Mesodermal cell (in vitro differentiated cells): Measurements from ENCODE around the gene OTUB1.

Experiments
- H3K27ac ChIP-seq: 2 replicates; pipeline ENCODE4 v1.7.0; 2013; ENCODE audit warnings: mild to moderate bottlenecking, low read depth, low read length, moderate library complexity; ENCODE audit not compliant: severe bottlenecking
- H3K36me3 ChIP-seq: 2 replicates; pipeline ENCODE4 v1.7.1; 2013; ENCODE audit warnings: mild to moderate bottlenecking, low read length, moderate library complexity; ENCODE audit not compliant: control insufficient read depth, insufficient read depth
- H3K4me1 ChIP-seq: one replicate; pipeline ENCODE4 v1.7.1; 2013; ENCODE audit warnings: mild to moderate bottlenecking, low read length; ENCODE audit not compliant: insufficient read depth, control insufficient read depth, poor library complexity, severe bottlenecking
- H3K4me3 ChIP-seq: 2 replicates; pipeline ENCODE4 v1.7.0; 2013; ENCODE audit warnings: low read length, control low read depth, mild to moderate bottlenecking; ENCODE audit not compliant: insufficient read depth, poor library complexity, severe bottlenecking; ENCODE audit errors: extremely low read depth
- H3K9me3 ChIP-seq: 2 replicates; pipeline ENCODE4 v1.7.1; 2013; ENCODE audit warnings: mild to moderate bottlenecking, low read length, moderate library complexity; ENCODE audit not compliant: control insufficient read depth
- WGBS, 2 experiments: methylation state at CpG; one replicate each; pipeline ENCODE4 v1.1.5; 2013; ENCODE audit warnings: missing lambda C conversion rate in 2 of 2; ENCODE audit not compliant: insufficient coverage in 2 of 2; 5-methylcytosine and 5-hydroxymethylcytosine counted together

Gene OTUB1

GRCh38 chr11:63998558-63999348, 12.5 kb downstream of the OTUB1 start:
- Histone ChIP-seq H3K4me3 (no peak overlapping the region), H3K27ac (no peak overlapping the region), H3K9me3 (no peaks in the 10 kb centered on the region), H3K4me1 (peaks cover 11% of the 10 kb centered on the region), H3K36me3 (peaks cover 42% of the 10 kb centered on the region)
- WGBS, 2 experiments, result 46 to 48% methylated on average over 31 to 45 of the region's 54 CpGs

GRCh38 chr11:63999349-64000025, 13.2 kb downstream of the OTUB1 start:
- H3K27ac ChIP-seq, result no peak overlapping the region
- no peaks in the 10 kb centered on the region for H3K9me3 ChIP-seq
- H3K4me3 ChIP-seq, result peak overlapping the region; percentile 5
- WGBS, 2 experiments, result 2% methylated on average over 27 to 48 of the region's 59 CpGs
- peaks cover 11% of the 10 kb centered on the region for H3K4me1 ChIP-seq
- peaks cover 35% of the 10 kb centered on the region for H3K36me3 ChIP-seq

GRCh38 chr11:64000026-64000739, 13.9 kb downstream of the OTUB1 start:
- no peak overlapping the region for H3K27ac ChIP-seq
- peak overlapping the region; percentile 14 for H3K4me3 ChIP-seq
- peaks cover 11% of the 10 kb centered on the region for H3K4me1 ChIP-seq
- H3K9me3 ChIP-seq, result no peaks in the 10 kb centered on the region
- H3K36me3 ChIP-seq, result peaks cover 29% of the 10 kb centered on the region
- 3 to 4% methylated on average over 48 to 50 of the region's 67 CpGs for WGBS, 2 experiments

- 70 to 80% methylated on average over 48 to 59 of the region's 60 CpGs for WGBS, 2 experiments
- Histone ChIP-seq H3K36me3 (peaks cover 25% of the 10 kb centered on the region), H3K9me3 (no peaks in the 10 kb centered on the region), H3K27ac (no peak overlapping the region), H3K4me1 (peaks cover 11% of the 10 kb centered on the region), H3K4me3 (no peak overlapping the region)
Measured at GRCh38 chr11:64000740-64001483, 14.7 kb downstream of the OTUB1 start.

- Histone ChIP-seq H3K36me3 (peaks cover 16% of the 10 kb centered on the region), H3K9me3 (no peaks in the 10 kb centered on the region), H3K27ac (no peak overlapping the region), H3K4me3 (no peak overlapping the region), H3K4me1 (peaks cover 11% of the 10 kb centered on the region)
- WGBS, 2 experiments, result 90 to 91% methylated on average over 11 to 12 of the region's 23 CpGs
Measured at GRCh38 chr11:64001484-64002420, 15.5 kb downstream of the OTUB1 start.

- WGBS, 2 experiments, result 80 to 87% methylated on average over 15 to 20 of the region's 23 CpGs
Measured at GRCh38 chr11:64003807-64004589, 17.8 kb downstream of the OTUB1 start.

GRCh38 chr11:64004590-64004984, 18.3 kb downstream of the OTUB1 start:
- WGBS, 2 experiments, result 100% methylated on average over 1 of the region's 4 CpGs
- Histone ChIP-seq H3K27ac (no peak overlapping the region), H3K9me3 (no peaks in the 10 kb centered on the region), H3K36me3 (no peaks in the 10 kb centered on the region), H3K4me3 (no peak overlapping the region), H3K4me1 (peaks cover 14% of the 10 kb centered on the region)

More at GRCh38 chr11:64003807-64004589, 17.8 kb downstream of the OTUB1 start:
- Histone ChIP-seq H3K9me3 (no peaks in the 10 kb centered on the region), H3K4me1 (peaks cover 15% of the 10 kb centered on the region), H3K27ac (no peak overlapping the region), H3K4me3 (no peak overlapping the region), H3K36me3 (no peaks in the 10 kb centered on the region)

GRCh38 chr11:64005691-64006090, 19.5 kb downstream of the OTUB1 start:
- WGBS, 2 experiments, result 91 to 96% methylated on average over 4 of the region's 4 CpGs
- Histone ChIP-seq H3K4me1 (peaks cover 12% of the 10 kb centered on the region), H3K36me3 (no peaks in the 10 kb centered on the region), H3K9me3 (peaks cover 6% of the 10 kb centered on the region), H3K4me3 (no peak overlapping the region), H3K27ac (no peak overlapping the region)

GRCh38 chr11:64006398-64006797, 20.2 kb downstream of the OTUB1 start:
- H3K4me1 ChIP-seq, result peaks cover 12% of the 10 kb centered on the region
- H3K9me3 ChIP-seq, result peaks cover 12% of the 10 kb centered on the region
- no peaks in the 10 kb centered on the region for H3K36me3 ChIP-seq
- H3K27ac ChIP-seq, result no peak overlapping the region
- H3K4me3 ChIP-seq, result no peak overlapping the region
- WGBS, 2 experiments, result 75 to 92% methylated on average over 5 to 8 of the region's 12 CpGs
